ENCODE results near the gene FSTL4.

Gene FSTL4

DNA sequence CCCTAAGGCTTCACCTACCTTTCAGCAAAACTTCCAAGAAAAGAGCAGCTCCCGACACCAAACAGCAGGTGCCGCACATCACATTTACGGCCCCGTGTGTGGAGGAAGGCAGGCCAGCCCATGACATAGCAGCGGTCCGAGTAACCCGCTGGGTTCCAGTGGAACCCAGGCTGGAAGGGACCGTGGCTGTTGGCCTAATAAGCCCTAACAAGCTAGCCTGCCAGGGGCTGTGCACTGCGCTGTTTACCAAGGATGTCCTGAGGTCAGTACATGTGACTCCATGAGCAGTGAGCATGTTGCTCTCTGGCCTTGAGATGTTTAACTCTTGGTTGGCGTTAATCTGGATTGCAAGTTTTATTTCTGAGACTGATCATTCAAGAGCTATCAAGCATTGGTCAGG is 131.5 kb downstream of the FSTL4 start:
- DNase-seq (ENCODE audit: extremely low read depth, low read depth) = no peak
- TF ChIP-seq, protein P1, sequence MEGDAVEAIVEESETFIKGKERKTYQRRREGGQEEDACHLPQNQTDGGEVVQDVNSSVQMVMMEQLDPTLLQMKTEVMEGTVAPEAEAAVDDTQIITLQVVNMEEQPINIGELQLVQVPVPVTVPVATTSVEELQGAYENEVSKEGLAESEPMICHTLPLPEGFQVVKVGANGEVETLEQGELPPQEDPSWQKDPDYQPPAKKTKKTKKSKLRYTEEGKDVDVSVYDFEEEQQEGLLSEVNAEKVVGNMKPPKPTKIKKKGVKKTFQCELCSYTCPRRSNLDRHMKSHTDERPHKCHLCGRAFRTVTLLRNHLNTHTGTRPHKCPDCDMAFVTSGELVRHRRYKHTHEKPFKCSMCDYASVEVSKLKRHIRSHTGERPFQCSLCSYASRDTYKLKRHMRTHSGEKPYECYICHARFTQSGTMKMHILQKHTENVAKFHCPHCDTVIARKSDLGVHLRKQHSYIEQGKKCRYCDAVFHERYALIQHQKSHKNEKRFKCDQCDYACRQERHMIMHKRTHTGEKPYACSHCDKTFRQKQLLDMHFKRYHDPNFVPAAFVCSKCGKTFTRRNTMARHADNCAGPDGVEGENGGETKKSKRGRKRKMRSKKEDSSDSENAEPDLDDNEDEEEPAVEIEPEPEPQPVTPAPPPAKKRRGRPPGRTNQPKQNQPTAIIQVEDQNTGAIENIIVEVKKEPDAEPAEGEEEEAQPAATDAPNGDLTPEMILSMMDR (IDR thresholded peaks at IDR 0.05; ENCODE audit: low read depth, low read length) = no peak

DNA sequence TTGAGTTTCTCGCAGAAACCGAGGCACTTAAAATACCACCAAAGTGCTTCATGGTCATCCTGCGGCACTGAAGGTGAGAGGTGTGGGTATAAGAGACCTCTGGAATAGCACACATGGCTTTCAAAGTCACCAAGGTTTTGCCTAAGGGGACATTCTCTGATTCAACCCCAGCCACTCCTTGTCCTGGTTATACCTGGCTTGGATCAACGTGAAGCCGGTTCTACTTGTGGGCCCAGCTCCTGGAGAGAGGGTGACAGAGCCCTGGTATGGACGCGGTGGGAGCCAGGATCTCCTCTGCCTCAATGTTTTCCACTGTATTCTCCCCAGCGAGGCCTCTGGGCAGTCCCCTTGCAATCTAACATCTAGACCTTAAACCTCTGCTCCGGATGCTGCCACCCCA is 132.0 kb downstream of the FSTL4 start:
- DNase-seq (ENCODE audit: extremely low read depth, low read depth) = no peak
- TF ChIP-seq, protein P1 (IDR thresholded peaks at IDR 0.05; ENCODE audit: low read depth, low read length) = no peak

DNA sequence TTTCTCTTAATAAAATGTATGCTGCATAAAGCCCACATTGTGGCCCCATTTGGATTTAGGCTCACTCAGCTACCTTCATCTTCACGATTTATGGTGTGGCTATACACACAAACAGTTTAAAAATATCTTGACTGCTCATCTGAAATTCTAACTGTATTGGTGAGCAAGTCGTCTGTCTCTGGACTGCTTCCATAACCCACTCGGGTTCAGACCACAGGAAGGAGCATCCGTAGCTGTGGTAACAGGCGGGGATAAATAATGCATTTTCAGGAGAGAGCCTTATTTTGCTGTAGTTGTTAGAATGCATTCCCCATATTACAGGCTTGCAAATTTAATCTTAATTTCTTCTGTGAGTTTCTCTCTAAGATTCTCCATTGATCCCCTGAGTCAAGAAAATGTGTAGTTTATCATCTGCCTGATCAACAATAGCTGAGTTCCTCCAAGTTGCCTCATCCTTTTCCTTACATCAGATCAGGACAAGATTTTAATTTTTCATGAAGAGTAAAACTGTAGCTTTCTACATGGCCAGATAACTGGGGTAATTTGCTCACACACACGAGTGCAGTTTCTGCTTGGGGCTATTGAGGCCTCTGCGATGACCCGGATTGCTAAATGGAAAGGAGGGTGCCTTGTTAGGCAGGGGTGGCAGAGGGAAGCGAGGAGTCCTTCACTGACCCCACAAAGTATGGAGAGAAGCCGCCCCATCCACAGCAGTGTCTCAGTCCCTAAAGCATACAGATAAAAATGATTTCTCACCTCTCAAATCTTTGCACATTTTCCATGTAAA is 133.9 kb downstream of the FSTL4 start:
- TF ChIP-seq, protein P1 (IDR thresholded peaks at IDR 0.05; ENCODE audit: low read depth, low read length) = no peak
- no peak for DNase-seq (ENCODE audit: extremely low read depth, low read depth)

DNA sequence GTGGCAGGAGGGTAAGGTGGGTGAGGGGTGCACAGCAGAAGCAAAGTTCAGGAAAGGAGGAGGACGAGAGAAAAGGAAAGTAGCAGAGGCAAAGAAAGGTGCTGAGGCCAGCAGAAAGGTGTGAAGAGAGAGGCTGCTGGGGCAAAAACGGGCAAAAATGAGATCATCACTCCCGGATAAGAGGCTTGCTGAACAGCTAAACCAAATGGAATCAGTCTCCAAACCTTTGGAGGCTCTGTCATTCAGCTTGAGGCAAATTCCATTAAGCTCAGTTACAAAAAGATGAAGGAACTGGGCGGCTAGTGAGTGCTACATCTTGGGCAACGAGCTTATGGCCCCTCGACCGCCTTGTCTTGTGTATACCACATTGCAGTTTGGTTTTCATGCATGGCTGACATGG is 136.4 kb downstream of the FSTL4 start:
- DNase-seq (ENCODE audit: extremely low read depth, low read depth) = no peak
- TF ChIP-seq, protein P1 (IDR thresholded peaks at IDR 0.05; ENCODE audit: low read depth, low read length) = no peak

DNA sequence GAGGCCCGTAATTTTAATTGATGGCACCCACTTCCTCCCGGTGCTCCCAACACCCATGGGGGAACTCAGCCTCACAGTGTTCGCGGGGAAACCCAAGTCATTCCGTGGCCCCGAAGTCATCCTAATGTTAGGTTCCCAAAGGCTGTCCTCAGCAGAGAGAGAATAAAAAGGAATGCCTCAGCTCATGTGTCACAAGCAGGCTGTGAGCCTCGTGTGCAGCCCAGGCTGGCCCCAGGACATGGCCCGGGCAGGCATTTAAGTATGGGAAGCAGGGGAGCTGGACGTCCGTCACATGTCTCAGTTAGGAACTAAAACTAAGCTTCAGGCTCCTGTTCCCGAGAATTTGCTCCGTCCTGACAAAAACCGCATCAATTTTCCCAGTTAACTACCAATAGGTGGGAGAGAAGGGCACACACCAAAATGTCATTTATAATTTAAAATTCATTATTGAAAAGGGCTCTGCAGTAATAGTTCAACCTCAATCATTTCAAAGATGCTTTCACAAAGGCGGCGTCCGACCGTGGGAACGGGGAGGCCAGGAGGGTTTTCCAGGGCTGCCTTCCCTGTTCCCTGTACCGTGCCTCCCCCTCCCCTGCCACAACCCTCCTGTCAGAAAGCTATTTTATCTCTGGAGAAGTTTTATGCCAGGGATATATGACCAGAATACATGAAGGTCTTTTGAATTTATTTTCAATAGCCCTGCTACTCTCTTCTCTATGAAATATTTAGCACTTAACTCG is 137.3 kb downstream of the FSTL4 start:
- TF ChIP-seq, protein P1 (IDR thresholded peaks at IDR 0.05; ENCODE audit: low read depth, low read length) = no peak
- DNase-seq (ENCODE audit: extremely low read depth, low read depth) = no peak

DNA sequence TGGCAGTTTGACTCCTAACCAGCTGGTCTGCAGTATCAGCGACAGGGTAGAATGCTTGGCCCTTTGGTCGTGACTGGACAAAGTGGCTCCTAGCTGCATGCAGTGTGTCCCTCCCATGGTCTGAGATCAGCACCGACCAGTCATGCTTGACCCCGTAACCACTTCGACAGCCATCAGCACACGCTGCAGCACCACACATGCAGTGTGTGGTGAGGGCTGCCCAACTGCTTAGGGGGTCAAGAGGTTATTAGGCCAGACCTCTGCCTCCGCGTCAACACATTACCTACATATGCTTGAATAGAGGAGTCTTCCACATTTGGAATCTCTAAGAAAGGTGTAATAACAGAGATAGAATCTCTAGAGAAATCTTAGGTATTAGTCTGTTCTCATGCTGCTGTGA is 139.1 kb downstream of the FSTL4 start:
- DNase-seq (ENCODE audit: extremely low read depth, low read depth) = no peak
- TF ChIP-seq, protein P1 (IDR thresholded peaks at IDR 0.05; ENCODE audit: low read depth, low read length) = no peak

DNA sequence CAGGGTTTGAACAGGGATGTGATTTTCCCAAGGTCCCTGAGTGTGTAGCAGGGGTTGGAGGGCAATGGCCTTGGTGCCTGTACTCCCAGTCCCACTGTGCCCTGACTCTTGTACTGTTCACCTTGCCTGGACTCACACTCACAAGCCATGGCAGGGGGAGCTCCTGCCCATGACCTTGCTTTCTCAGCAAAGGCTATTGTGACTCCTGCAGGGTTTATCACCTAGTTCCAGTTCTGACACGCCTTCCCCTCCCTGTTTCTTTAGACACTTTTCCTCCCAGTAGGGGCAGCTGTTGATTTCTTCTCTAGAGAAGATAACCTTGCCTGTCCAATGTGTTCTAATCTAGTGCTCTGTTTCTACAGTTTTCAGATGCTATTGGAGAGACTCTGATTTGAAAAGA is 139.5 kb downstream of the FSTL4 start:
- no peak for DNase-seq (ENCODE audit: extremely low read depth, low read depth)
- TF ChIP-seq, protein P1 (IDR thresholded peaks at IDR 0.05; ENCODE audit: low read depth, low read length) = no peak
